ENCODE results near the gene GPR158. TPM values are rescaled to one million over a fixed set of nuclear protein-coding genes. Genes with fewer than 3 reads are reported as not detected.

Gene GPR158
- total and polyA plus RNA-seq, 2 donors (not counting 1 experiment from before 2014, with no cell fraction given), result 0.33 TPM; not detected in 1

- TF ChIP-seq EZH2 (IDR thresholded peaks at IDR 0.05; ENCODE audit: low read length, missing control alignments), result no peak
- TF ChIP-seq, protein P1, sequence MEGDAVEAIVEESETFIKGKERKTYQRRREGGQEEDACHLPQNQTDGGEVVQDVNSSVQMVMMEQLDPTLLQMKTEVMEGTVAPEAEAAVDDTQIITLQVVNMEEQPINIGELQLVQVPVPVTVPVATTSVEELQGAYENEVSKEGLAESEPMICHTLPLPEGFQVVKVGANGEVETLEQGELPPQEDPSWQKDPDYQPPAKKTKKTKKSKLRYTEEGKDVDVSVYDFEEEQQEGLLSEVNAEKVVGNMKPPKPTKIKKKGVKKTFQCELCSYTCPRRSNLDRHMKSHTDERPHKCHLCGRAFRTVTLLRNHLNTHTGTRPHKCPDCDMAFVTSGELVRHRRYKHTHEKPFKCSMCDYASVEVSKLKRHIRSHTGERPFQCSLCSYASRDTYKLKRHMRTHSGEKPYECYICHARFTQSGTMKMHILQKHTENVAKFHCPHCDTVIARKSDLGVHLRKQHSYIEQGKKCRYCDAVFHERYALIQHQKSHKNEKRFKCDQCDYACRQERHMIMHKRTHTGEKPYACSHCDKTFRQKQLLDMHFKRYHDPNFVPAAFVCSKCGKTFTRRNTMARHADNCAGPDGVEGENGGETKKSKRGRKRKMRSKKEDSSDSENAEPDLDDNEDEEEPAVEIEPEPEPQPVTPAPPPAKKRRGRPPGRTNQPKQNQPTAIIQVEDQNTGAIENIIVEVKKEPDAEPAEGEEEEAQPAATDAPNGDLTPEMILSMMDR (conservative IDR thresholded peaks at IDR 0.05 in 1 of 2, IDR thresholded peaks at IDR 0.05 in 1 of 2; ENCODE audit: low read depth in 1 of 2, low read length in 2 of 2), result no peak
These were observed 400.5 kb downstream of the GPR158 start for GRCh38 chr10:25575343-25575742.

DNA sequence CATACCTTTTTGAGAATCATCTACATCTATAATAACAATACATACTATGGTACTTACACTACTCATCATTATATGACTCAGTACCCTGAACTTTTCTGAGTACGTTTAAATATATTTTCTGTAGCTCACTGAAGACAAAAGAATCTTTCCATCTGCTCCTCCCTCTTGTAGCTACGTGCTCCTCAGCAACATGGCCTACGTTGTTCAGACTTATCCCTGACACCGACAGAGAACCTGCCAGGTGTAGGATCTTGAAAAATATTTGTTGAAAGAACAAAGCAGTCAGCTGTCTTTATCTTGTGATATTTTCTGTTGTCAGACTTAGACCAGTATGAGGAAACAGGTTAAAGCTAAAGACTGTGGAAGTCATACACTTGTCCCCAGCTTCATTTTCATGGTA is 403.3 kb downstream of the GPR158 start:
- Histone ChIP-seq H3K4me1 (ENCODE audit: control insufficient read depth, extremely low read depth, insufficient read depth, low read length) (no peaks in the 10 kb centered on the region), H3K27ac (ENCODE audit: insufficient read depth, low read length) (no peak overlapping the region), H3K9ac (ENCODE audit: insufficient read depth, low read length) (no peak overlapping the region), H3K36me3 (ENCODE audit: control insufficient read depth, insufficient read depth, low read length) (no peaks in the 10 kb centered on the region), H3K9me3 (ENCODE audit: control insufficient read depth, insufficient read depth, low read depth, low read length) (no peaks in the 10 kb centered on the region), H3K4me2 (ENCODE audit: extremely low read depth, insufficient read depth, low read length) (no peak overlapping the region), H4K20me1 (ENCODE audit: control insufficient read depth, extremely low read depth, insufficient read depth, low read length) (no peaks in the 10 kb centered on the region), H3K79me2 (ENCODE audit: control insufficient read depth, insufficient read depth, low read length) (no peaks in the 10 kb centered on the region), H3K4me3 (replicated peaks in 1 of 4; ENCODE audit: control extremely low read depth in 1 of 4, insufficient read depth in 1 of 4, low read depth in 3 of 4, low read length in 4 of 4) (no peak overlapping the region), H2AFZ (ENCODE audit: low read length) (no peak overlapping the region), H3K27me3 (ENCODE audit: control insufficient read depth, insufficient read depth, low read length) (no peaks in the 10 kb centered on the region)
- no peak for DNase-seq (ENCODE audit: low read depth in 2 of 2)
- TF ChIP-seq, protein P1 (conservative IDR thresholded peaks at IDR 0.05 in 1 of 2, IDR thresholded peaks at IDR 0.05 in 1 of 2; ENCODE audit: low read depth in 1 of 2, low read length in 2 of 2), result no peak
- no peak for TF ChIP-seq EZH2 (IDR thresholded peaks at IDR 0.05; ENCODE audit: low read length, missing control alignments)

More at GRCh38 chr10:25575343-25575742, 400.5 kb downstream of the GPR158 start:
- H3K27me3 ChIP-seq (ENCODE audit: control insufficient read depth, insufficient read depth, low read length), result no peaks in the 10 kb centered on the region
- H3K4me1 ChIP-seq (ENCODE audit: control insufficient read depth, extremely low read depth, insufficient read depth, low read length), result no peaks in the 10 kb centered on the region
- no peaks in the 10 kb centered on the region for H4K20me1 ChIP-seq (ENCODE audit: control insufficient read depth, extremely low read depth, insufficient read depth, low read length)
- H3K4me3 ChIP-seq (replicated peaks in 1 of 4; ENCODE audit: control extremely low read depth in 1 of 4, insufficient read depth in 1 of 4, low read depth in 3 of 4, low read length in 4 of 4), result no peak overlapping the region
- H3K4me2 ChIP-seq (ENCODE audit: extremely low read depth, insufficient read depth, low read length), result no peak overlapping the region
- no peak overlapping the region for H3K27ac ChIP-seq (ENCODE audit: insufficient read depth, low read length)
- no peaks in the 10 kb centered on the region for H3K79me2 ChIP-seq (ENCODE audit: control insufficient read depth, insufficient read depth, low read length)
- H2AFZ ChIP-seq (ENCODE audit: low read length), result no peak overlapping the region
- H3K9me3 ChIP-seq (ENCODE audit: control insufficient read depth, insufficient read depth, low read depth, low read length), result no peaks in the 10 kb centered on the region
- H3K9ac ChIP-seq (ENCODE audit: insufficient read depth, low read length), result no peak overlapping the region
- no peak for DNase-seq (ENCODE audit: low read depth in 2 of 2)
- H3K36me3 ChIP-seq (ENCODE audit: control insufficient read depth, insufficient read depth, low read length), result no peaks in the 10 kb centered on the region

GRCh38 chr10:25582961-25583360 is 408.2 kb downstream of the GPR158 start:
- no peaks in the 10 kb centered on the region for H3K79me2 ChIP-seq (ENCODE audit: control insufficient read depth, insufficient read depth, low read length)
- H3K4me2 ChIP-seq (ENCODE audit: extremely low read depth, insufficient read depth, low read length), result no peak overlapping the region
- no peak for TF ChIP-seq EZH2 (IDR thresholded peaks at IDR 0.05; ENCODE audit: low read length, missing control alignments)
- TF ChIP-seq, protein P1 (conservative IDR thresholded peaks at IDR 0.05 in 1 of 2, IDR thresholded peaks at IDR 0.05 in 1 of 2; ENCODE audit: low read depth in 1 of 2, low read length in 2 of 2), result no peak
- no peak overlapping the region for H3K4me3 ChIP-seq (replicated peaks in 1 of 4; ENCODE audit: control extremely low read depth in 1 of 4, insufficient read depth in 1 of 4, low read depth in 3 of 4, low read length in 4 of 4)
- H3K9ac ChIP-seq (ENCODE audit: insufficient read depth, low read length), result no peak overlapping the region
- H3K9me3 ChIP-seq (ENCODE audit: control insufficient read depth, insufficient read depth, low read depth, low read length), result no peaks in the 10 kb centered on the region
- no peaks in the 10 kb centered on the region for H3K4me1 ChIP-seq (ENCODE audit: control insufficient read depth, extremely low read depth, insufficient read depth, low read length)
- no peak overlapping the region for H2AFZ ChIP-seq (ENCODE audit: low read length)
- no peaks in the 10 kb centered on the region for H3K36me3 ChIP-seq (ENCODE audit: control insufficient read depth, insufficient read depth, low read length)
- no peak overlapping the region for H3K27ac ChIP-seq (ENCODE audit: insufficient read depth, low read length)
- H3K27me3 ChIP-seq (ENCODE audit: control insufficient read depth, insufficient read depth, low read length), result no peaks in the 10 kb centered on the region
- no peak for DNase-seq (ENCODE audit: low read depth in 2 of 2)
- no peaks in the 10 kb centered on the region for H4K20me1 ChIP-seq (ENCODE audit: control insufficient read depth, extremely low read depth, insufficient read depth, low read length)

Measured in fibroblast of lung (primary cell).